NCI-H345 (cell line): Measurements from ENCODE around the gene RAPH1.
"Not testable (repeated sequence)": the region's sequence is repeated elsewhere in the genome, so short reads cannot be mapped to it uniquely, and the experiment has no call there.

ENCODE experiments used
- DNase-seq: peaks from one replicate; lab custom pipeline; 2025; lab: John Stamatoyannopoulos, UW

RAPH1 gene

DNA sequence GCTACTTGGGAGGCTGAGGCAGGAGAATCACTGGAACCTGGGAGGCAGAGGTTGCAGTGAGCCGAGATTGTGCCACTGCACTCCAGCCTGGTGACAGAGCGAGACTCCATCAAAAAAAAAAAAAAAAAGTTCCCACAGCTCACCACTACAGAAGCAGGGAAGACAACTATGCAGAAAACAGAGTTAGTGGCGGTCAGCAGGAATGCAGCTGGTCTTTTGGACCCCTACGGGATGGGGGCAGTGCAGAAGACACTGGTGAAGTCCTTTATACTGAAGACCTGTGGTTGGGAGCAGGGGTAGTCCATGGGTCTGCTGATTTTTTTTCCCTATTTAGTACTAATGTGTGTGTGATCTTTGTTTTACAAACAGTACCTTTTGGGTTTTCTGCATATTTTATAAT is 105.5 kb downstream of the RAPH1 start:
- DNase-seq, result not testable (repeated sequence)

GRCh38 chr2:203427061-203427460 is 108.0 kb downstream of the RAPH1 start:
- no peak for DNase-seq

DNA sequence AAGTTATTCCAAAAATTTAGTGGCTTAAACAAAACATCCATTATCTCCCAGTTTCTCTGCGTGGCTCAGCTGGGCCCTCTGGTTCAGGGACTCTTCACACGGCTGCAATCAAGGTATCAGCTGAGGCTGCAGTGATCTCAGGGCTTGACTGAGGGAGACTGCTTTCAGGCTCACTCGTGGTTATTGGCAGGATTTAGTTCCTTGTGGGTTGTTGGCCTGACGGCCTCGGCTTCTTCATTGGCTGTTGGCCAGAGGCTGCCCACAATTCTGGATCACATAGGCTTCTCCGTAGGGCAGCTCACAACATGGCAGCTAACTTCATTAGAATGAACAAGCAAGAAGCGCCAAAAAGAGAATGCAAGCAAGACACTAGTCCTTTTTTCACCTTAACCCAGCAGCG is 116.8 kb downstream of the RAPH1 start:
- no peak for DNase-seq

DNA sequence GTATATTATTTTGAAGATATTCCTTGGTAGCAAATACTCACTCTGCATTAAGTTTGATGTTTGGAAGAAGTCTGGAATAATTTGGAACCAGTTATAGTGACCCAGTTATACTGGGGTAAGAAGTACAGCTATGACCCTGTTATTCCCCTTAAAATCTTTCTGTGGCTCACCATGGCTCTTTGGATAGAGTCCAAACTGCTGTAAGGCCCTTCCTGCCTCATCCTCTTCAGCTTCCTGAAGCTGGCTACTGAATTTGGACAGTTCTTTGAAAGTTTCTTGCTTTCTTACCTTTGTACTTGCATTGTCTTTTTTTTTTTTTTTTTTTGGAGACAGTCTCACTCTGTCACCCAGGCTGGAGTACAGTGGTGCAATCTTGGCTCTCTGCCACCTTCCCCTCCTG is 121.3 kb downstream of the RAPH1 start:
- DNase-seq, result no peak

DNA sequence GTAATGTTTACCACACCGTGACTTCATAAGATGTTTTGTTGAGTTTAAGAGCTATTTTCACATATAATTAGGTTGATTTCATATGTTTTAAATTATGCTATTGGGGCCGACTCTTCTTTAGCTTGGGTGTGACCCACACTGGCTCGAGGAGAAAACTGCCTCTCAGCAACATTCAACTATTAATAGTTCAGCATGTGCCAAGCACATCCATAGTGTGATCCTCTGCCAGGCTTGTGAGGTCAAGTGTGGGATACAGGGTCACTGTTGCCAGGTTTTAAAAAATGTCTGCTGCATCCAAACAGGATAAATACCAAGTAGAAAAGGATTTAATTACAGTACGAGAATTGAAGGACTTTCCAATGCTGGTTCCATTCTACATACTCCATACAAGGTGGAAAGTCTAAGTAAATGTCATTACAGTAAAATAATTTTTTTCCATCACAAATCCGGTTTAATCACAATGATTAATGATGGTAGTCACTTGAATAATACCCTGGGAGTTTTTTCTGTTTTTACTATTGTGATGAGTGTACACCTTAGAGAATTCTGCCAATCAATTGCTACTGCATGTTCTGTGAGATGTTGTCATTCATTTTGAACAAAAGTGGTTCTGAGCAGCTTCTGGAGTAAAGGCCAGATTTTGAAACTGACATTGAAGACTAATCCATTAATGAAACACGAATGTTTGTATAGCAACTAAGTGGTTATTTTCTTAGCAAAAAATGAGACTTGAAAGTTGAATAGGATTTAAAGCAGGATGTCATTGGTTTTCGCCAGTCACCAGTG is 122.4 kb downstream of the RAPH1 start:
- DNase-seq, result no peak

- no peak for DNase-seq
Measured at GRCh38 chr2:203407496-203407895, 127.6 kb downstream of the RAPH1 start.

- no peak for DNase-seq
Measured at GRCh38 chr2:203404996-203405395, 130.1 kb downstream of the RAPH1 start.

DNA sequence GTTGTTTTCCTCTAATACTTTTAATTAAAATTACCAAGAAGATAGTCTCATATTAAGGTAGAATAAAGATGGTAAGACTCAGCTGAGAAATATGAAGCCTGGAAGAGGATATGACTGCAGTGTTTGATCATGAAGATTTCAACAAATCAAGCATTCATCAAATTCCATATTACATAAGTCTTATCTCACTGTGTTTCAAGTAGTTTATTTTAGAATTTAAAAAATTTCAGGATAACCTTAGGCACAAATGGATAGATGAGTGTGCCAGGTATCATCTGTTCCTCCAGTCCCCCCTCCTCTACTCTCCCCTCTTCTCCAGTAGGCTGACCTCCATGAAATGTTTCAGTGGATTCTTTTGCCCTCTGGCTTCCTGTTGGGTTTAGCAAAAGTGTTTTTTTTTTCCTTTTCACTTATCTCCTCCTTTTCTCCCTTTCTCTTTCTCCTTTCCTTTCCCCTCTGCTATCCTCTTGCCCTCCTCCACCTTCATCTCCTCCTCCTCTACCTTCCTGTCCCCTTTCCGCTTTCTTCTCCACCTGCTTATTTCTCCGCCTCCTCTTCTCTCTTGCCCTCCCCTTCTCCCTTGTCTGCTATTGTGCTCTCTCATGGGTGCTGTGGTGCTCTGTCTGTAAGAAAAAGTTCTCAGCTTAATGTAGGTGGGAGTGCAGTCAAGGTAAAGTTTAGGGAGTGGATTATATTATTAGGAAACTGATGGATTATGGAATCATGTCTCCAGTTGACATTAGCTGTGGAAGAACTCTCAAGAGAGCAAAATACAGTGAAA is 134.1 kb downstream of the RAPH1 start:
- no peak for DNase-seq

GRCh38 chr2:203399031-203399430 is 136.1 kb downstream of the RAPH1 start:
- no peak for DNase-seq

GRCh38 chr2:203396667-203397066 is 138.4 kb downstream of the RAPH1 start:
- no peak for DNase-seq

GRCh38 chr2:203395858-203396257 is 139.2 kb downstream of the RAPH1 start:
- no peak for DNase-seq

- no peak for DNase-seq
Measured at GRCh38 chr2:203394519-203395227, 140.4 kb downstream of the RAPH1 start.

- DNase-seq, result not testable (repeated sequence)
Measured at GRCh38 chr2:203388153-203388552, 146.9 kb downstream of the RAPH1 start.

DNA sequence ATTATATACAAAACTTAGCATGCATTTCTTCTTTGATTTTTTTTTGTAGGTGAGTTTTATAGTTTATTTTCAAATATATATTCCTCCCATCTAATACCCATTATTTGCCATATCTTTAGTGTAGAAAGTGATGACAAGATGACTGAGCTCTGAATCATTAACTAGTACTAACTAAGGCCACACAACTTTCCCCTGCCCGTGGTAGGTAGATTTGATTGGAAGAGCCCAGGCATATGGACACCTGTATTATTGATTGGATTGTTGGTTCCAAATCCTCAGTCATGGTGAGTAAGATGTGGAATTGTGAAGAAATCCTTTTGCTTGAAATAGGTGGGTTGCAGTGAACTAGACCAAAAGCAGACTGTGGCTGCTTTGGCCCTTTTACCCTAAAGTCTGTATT is 152.1 kb downstream of the RAPH1 start:
- DNase-seq, result no peak

GRCh38 chr2:203379156-203379555 is 155.9 kb downstream of the RAPH1 start:
- no peak for DNase-seq

GRCh38 chr2:203376173-203376572 is 158.9 kb downstream of the RAPH1 start:
- no peak for DNase-seq

- not testable (repeated sequence) for DNase-seq
Measured at GRCh38 chr2:203372706-203373105, 162.4 kb downstream of the RAPH1 start.

DNA sequence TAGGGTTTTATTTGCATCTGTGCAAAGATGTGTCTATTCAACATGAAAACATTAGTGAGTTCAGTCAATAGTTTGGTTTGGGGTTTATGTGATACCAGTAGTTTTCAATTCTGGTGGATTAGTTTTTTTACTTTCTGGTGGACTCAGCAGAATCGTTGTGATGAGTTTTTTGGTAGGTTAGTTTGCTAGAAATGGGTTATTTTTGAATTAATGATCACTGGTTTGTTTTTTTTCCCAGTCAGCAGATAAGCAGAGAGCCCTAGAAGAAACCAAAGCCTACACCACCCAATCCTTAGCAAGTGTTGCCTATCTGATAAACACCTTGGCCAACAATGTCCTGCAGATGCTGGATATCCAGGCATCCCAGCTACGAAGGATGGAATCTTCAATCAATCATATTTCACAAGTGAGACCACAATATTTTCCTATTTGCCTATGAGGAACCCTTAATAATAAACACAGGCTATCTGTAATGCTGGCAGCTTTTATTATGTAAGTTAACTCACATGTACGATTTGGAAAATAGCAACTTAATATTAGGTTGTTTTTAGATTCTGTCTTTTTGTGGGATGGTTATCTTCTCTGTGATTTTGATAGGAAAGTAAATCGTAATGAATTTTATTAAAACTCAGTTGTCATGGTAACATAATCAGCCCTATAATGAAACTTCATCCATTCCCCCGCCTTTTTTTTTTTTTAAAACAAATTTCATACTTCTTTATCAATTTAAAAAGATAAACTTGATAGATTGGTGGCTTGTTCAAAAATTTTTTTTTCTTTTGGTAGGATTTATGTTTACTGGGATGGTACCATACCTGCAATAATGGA is 168.2 kb downstream of the RAPH1 start:
- no peak for DNase-seq

- DNase-seq, result no peak
Measured at GRCh38 chr2:203361922-203362321, 173.2 kb downstream of the RAPH1 start.

- DNase-seq, result no peak
Measured at GRCh38 chr2:203361495-203361894, 173.6 kb downstream of the RAPH1 start.

- no peak for DNase-seq
Measured at GRCh38 chr2:203360833-203361430, 174.2 kb downstream of the RAPH1 start.
